GM12873 (cell line): ENCODE data around the gene TBC1D1.

Source experiments
- CTCF ChIP-seq: IDR thresholded peaks from 2 replicates; pipeline ENCODE4 v1.5.1; 2012; ENCODE audit warnings: low read depth, mild to moderate bottlenecking, moderate library complexity, low read length, control low read depth; ENCODE audit not compliant: insufficient read depth; ENCODE audit errors: missing control alignments

Gene TBC1D1

DNA sequence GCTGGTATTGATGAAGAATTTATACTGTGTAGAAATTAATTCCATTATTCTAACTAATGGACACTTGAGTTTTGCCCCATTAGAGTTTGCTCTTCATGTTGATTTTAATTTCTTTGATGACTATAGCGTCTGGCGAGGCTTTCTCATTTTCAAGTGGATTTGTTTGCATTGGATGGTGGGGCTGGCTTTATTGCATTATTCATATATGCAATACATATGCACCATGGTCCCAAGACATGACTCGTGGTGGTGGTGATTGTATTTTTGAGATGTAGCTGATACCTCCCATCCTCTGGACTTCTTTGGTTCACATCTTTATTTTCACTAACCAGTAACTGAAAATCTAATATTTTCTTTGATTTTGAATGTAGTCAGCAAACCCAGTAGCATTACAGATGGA, 109.1 kb downstream of the TBC1D1 start:
- no peak for TF ChIP-seq CTCF

- TF ChIP-seq CTCF, result no peak
These were observed 111.0 kb downstream of the TBC1D1 start for GRCh38 chr4:38001927-38002326.

- no peak for TF ChIP-seq CTCF
These were observed 111.7 kb downstream of the TBC1D1 start for GRCh38 chr4:38002451-38003071.

- TF ChIP-seq CTCF, result no peak
These were observed 112.2 kb downstream of the TBC1D1 start for GRCh38 chr4:38003102-38003501.

GRCh38 chr4:38003628-38004027, 112.7 kb downstream of the TBC1D1 start:
- TF ChIP-seq CTCF, result no peak

DNA sequence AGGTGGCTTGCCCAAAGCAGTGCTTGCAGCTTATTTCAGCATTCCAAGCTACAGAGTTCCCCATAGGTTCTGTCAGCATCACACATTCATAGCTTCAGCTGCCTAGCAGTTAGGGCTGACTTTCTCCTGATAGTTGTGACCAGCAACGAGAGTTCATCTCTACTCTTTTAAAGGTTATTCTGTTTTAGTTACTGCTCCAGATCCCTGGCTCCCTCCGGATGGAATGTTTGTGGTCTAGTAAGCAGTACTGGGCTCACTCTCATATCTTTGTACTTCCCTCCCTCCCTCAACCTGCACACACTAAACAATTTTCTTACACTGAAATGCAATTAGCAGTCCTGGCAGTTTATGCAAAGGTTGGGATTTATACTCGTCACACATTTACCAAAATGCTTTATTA, 113.2 kb downstream of the TBC1D1 start:
- no peak for TF ChIP-seq CTCF

DNA sequence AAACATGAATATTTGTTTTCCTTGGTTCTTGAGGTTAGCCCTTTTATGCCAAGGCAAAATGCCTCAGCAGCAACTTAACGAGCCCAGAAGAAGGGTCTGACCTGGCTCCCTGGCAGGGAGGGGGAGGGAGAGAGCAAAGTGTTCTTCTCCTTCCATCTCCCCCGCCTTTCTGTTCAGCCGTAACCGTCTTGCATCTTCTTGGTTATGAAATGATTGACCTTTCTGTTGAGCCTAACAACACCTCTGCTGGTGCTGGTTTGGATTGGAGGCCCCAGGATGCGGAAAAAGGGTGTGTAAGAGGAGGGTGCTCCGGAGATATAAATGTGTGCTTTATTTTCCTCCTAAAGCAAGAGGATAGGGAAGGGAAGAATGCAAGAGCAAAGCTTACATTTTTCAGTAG, 114.0 kb downstream of the TBC1D1 start:
- no peak for TF ChIP-seq CTCF
